ENCODE measurements around the gene SORCS2.

GRCh38 chr4:7710126-7710525, 517.8 kb downstream of the SORCS2 start:
- no peak for TF ChIP-seq CTCF (IDR thresholded peaks at IDR 0.05)
- no peak for TF ChIP-seq POLR2A (IDR thresholded peaks at IDR 0.05)
- TF ChIP-seq POLR2AphosphoS5 (IDR thresholded peaks at IDR 0.05): no peak

Data from breast epithelium (tissue), 3 donors.